ENCODE results near the gene ZDHHC21. TPM values are rescaled to one million over a fixed set of nuclear protein-coding genes. Genes with fewer than 3 reads are reported as not detected.

ZDHHC21 gene
- total RNA-seq, 2 experiments from 2014 or later: 2.7 to 4.1 TPM

- POLR2A ChIA-PET: no interaction called here
- Mint-ChIP-seq H3K4me3 (no peak overlapping the region), H3K27me3 (peaks cover 52% of the 10 kb centered on the region), H3K36me3 (ENCODE audit: low read depth) (no peaks in the 10 kb centered on the region), H3K4me1 (ENCODE audit: low read depth) (no peaks in the 10 kb centered on the region), H3K27ac (no peak overlapping the region), H3K9me3 (peaks cover 1% of the 10 kb centered on the region)
- Histone ChIP-seq H3K4me1 (ENCODE audit: insufficient read depth, low read length) (no peaks in the 10 kb centered on the region), H3K27ac (ENCODE audit: low read depth in 1 of 2, low read length in 2 of 2) (no peak overlapping the region), H3K36me3 (ENCODE audit: insufficient read depth, low read length) (no peaks in the 10 kb centered on the region), H3K27me3 (ENCODE audit: control insufficient read depth in 1 of 2, insufficient read depth in 2 of 2, low read length in 2 of 2) (peaks cover 4 to 8% of the 10 kb centered on the region in 2 experiments), H3K9me3 (ENCODE audit: control insufficient read depth in 1 of 2, insufficient read depth in 1 of 2, low read length in 2 of 2) (no peaks in the 10 kb centered on the region), H3K4me3 (ENCODE audit: low read length) (no peak overlapping the region)
- no peak for DNase-seq
- ATAC-seq (ENCODE audit: poor library complexity): no peak
- no peak for TF ChIP-seq CTCF (IDR thresholded peaks at IDR 0.05)
- CTCF ChIA-PET: no interaction called here
- intact Hi-C loops (cut with DNase I, micrococcal nuclease): no loop called here
Observed at GRCh38 chr9:14713187-14713767, 20.0 kb upstream of the ZDHHC21 start.

- intact Hi-C loops (cut with DNase I, micrococcal nuclease): no loop called here
- Mint-ChIP-seq H3K4me3 (no peak overlapping the region), H3K27ac (no peak overlapping the region), H3K27me3 (peaks cover 59% of the 10 kb centered on the region), H3K9me3 (peaks cover 14% of the 10 kb centered on the region), H3K36me3 (ENCODE audit: low read depth) (peaks cover 3% of the 10 kb centered on the region), H3K4me1 (ENCODE audit: low read depth) (no peaks in the 10 kb centered on the region)
- DNase-seq: no peak
- ChIA-PET POLR2A (no interaction called here), CTCF (interaction anchor here (1.3 kb wide), 1 partner anchor 20 kb away, joined by 3 read pairs; no protein-coding TSS in a partner anchor)
- no peak for ATAC-seq (ENCODE audit: poor library complexity)
- TF ChIP-seq CTCF (IDR thresholded peaks at IDR 0.05): no peak
- Histone ChIP-seq H3K4me1 (ENCODE audit: insufficient read depth, low read length) (no peaks in the 10 kb centered on the region), H3K9me3 (ENCODE audit: control insufficient read depth in 1 of 2, insufficient read depth in 1 of 2, low read length in 2 of 2) (peaks cover 0 to 17% of the 10 kb centered on the region in 2 experiments), H3K4me3 (ENCODE audit: low read length) (no peak overlapping the region), H3K36me3 (ENCODE audit: insufficient read depth, low read length) (no peaks in the 10 kb centered on the region), H3K27ac (ENCODE audit: low read depth in 1 of 2, low read length in 2 of 2) (no peak overlapping the region), H3K27me3 (ENCODE audit: control insufficient read depth in 1 of 2, insufficient read depth in 2 of 2, low read length in 2 of 2) (peaks cover 0 to 4% of the 10 kb centered on the region in 2 experiments)
Observed at GRCh38 chr9:14710804-14711203, 17.6 kb upstream of the ZDHHC21 start.

GRCh38 chr9:14706530-14707140, 13.4 kb upstream of the ZDHHC21 start:
- H3K4me3 Mint-ChIP-seq: no peak overlapping the region
- peaks cover 18% of the 10 kb centered on the region for H3K9me3 Mint-ChIP-seq
- ATAC-seq (ENCODE audit: poor library complexity): no peak
- intact Hi-C loops (cut with DNase I, micrococcal nuclease): no loop called here
- Histone ChIP-seq H3K27ac (ENCODE audit: low read depth in 1 of 2, low read length in 2 of 2) (no peak overlapping the region), H3K36me3 (ENCODE audit: insufficient read depth, low read length) (no peaks in the 10 kb centered on the region), H3K4me3 (ENCODE audit: low read length) (no peak overlapping the region), H3K27me3 (ENCODE audit: control insufficient read depth in 1 of 2, insufficient read depth in 2 of 2, low read length in 2 of 2) (peaks cover 0 to under 1% of the 10 kb centered on the region in 2 experiments), H3K9me3 (ENCODE audit: control insufficient read depth in 1 of 2, insufficient read depth in 1 of 2, low read length in 2 of 2) (peaks cover 9 to 37% of the 10 kb centered on the region in 2 experiments), H3K4me1 (ENCODE audit: insufficient read depth, low read length) (no peaks in the 10 kb centered on the region)
- H3K27ac Mint-ChIP-seq: no peak overlapping the region
- no peak for TF ChIP-seq CTCF (IDR thresholded peaks at IDR 0.05)
- H3K27me3 Mint-ChIP-seq: peaks cover 36% of the 10 kb centered on the region
- H3K4me1 Mint-ChIP-seq (ENCODE audit: low read depth): no peaks in the 10 kb centered on the region
- peaks cover 9% of the 10 kb centered on the region for H3K36me3 Mint-ChIP-seq (ENCODE audit: low read depth)
- DNase-seq: no peak
- CTCF ChIA-PET: interaction anchor here (1.3 kb wide), 1 partner anchor 10 kb away, joined by 4 read pairs; no protein-coding TSS in a partner anchor
- POLR2A ChIA-PET: no interaction called here

Measured in CD4-positive, alpha-beta T cell (primary cell).